HG02981 (cell line): ENCODE data around the gene RICTOR.

Experiments used
- ATAC-seq: cut with Tn5 transposase; IDR thresholded peaks from one replicate; pipeline ENCODE4 v1.9.1; 2021; ENCODE audit warnings: mild to moderate bottlenecking, moderate library complexity; ENCODE audit not compliant: unreplicated experiment

Gene RICTOR

DNA sequence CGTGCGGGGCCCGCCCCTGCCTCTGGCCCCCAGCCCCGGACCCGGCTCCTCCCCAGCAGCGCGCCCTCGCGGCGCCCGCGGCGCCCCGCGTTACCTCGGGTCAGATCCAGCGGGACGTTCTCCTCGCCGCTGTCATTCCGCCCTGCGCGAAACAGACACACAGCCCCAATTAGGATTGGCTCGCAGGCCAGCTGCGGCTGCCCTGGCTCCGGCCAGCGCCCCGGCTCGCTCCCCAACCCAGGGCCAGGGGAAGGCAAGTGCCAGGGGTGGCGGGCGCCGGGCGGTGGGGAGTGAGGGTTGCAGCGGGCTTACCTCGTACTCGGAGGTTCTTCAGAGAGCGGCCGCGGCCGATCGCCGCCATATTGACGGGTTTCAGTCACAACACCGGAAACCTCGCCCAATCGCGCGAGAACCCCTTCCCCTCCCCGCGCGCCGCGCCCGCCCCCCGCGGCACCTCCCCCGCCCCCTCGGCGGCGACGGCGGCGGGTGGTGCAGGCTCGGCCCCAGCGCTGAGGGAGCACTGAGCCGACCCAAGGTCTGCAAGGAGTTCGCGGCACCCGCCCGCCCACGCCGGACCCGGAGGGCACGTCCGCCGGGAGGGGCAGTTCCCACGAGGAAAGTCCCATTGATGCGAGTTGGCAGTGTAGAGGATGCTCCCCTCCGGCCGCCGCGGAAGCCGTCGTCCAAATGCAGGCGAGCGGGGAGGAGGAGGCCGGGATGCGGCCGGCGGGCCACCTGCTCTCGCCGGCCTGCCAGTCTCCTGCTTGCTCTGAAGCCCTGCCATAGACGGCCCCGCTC, at the start of gene RICTOR:
RICTOR (minus strand) TSS at position 383 of the 798 bp plus-strand sequence; CDS start at position 361, 22 bp downstream.
- ATAC-seq = peak; percentile 56

- no peak for ATAC-seq
These were observed 47.7 kb upstream of the RICTOR start for GRCh38 chr5:39121922-39122321.

DNA sequence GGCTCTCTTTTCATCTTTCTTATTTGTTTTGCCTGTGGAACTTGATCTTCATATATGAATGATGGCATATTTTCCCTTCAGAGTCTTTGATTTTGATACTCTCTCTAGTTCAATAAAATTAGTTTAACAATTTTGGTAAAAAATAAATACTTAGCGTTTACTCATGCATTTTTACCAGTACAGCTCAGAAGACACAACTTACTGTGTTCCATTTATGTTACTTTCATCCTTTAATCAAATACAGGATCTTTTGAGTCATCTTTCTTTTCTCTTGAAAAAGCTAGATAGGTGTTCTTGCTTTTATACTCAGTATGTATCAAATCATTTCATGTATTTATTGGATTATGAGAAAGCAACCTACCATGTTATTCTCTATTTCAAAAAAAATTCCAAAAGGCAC, 47.1 kb upstream of the RICTOR start:
- ATAC-seq = no peak

GRCh38 chr5:39120052-39120420, 45.8 kb upstream of the RICTOR start:
- ATAC-seq = no peak

DNA sequence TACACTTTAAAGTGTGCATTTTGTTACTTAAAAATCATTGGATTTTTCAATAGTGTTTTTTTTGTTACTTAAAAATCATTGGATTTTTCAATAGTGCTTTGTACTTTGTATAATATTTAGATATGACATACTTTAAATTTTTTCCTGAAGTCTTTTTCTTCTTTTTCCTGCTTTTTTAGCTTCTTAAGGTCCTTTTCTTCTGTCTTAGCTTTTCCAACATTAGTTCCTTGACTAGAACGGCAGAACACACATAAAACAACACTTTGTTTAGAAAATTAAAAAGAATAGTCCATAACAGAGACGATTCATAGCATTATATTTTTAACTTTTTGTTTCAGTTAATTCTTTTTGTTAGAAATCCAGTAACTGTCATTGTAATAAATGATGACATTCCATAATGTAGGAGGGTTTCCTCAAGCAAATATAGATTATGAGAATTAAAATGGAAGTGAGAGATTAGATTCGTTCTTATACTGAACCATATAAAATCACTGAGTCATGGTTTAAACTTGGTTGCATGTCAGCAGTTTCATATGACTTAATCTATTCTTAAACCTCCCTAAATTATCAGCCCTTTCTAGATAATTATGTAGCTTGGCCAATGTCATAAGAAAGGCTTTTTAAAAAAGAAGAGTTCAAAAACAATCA, 45.3 kb upstream of the RICTOR start:
- ATAC-seq = no peak

DNA sequence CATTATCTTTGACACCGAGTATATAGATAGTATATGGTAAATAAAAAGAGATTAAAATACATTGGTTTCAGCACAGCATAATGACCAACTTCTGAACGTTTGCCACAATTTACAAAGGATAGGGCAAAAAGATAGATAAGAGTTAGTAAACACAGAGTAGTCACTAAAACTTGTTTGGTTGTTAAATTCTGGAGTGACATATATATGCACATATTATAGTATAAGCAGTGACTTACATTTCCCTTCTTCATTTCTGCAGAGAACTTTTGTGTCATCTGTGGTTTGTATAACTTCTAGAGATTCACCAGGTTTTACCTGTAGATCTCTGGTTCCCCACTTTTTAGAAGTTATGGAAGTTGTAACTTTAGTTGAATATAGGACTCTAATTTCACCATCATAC, 44.4 kb upstream of the RICTOR start:
- ATAC-seq = no peak

GRCh38 chr5:39117401-39117800, 43.2 kb upstream of the RICTOR start:
- no peak for ATAC-seq

GRCh38 chr5:39116344-39117170, 42.4 kb upstream of the RICTOR start:
- no peak for ATAC-seq

GRCh38 chr5:39115644-39116343, 41.6 kb upstream of the RICTOR start:
- ATAC-seq = no peak

GRCh38 chr5:39114155-39114554, 40.0 kb upstream of the RICTOR start:
- no peak for ATAC-seq

DNA sequence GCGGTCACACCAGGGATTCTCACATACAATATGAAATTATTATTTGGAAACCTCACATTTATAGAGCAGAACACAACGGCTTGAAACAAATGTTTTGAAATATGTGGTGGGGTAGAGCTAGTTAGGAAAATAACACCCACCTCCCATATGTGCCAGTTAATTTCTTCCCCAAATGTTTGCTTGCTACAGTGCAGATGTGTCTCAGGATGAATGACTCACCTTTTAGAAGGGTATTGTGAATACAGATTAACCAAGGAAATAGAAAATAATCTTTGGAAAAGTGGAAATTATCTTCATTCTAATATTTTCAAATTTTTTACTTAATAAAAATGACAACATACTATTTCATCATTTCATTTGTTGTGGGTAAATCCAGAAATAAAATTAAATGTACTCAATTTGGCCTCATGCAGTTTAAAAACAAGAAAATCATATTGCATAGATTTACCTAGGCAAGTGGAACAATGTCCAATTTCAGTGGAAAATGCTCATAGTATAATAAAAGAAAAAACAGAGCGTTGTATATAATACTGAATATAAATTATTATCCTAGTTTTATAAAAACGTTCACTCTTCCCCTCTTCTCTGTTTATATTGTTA, 39.3 kb upstream of the RICTOR start:
- ATAC-seq = no peak

- no peak for ATAC-seq
These were observed 35.4 kb upstream of the RICTOR start for GRCh38 chr5:39109606-39110005.

DNA sequence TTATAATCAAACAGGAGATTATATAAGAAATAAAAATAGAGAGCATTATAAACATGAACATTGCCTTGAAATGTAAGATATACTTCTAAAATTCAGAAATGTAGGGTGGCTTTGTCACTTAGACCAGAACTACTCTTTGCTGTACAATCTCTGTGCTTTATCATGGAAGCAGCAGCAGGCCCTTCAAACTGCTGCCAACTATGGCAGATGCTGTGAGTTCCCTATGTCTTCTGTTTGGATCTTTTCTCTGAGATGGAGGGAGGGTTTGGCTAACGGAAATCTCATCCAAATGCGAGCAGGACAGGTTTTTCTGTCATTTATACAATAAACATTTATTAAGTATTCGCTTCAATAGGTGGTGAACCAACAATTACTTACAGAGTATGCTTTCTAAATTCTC, 34.8 kb upstream of the RICTOR start:
- no peak for ATAC-seq

- no peak for ATAC-seq
These were observed 33.2 kb upstream of the RICTOR start for GRCh38 chr5:39107350-39107749.

- no peak for ATAC-seq
These were observed 32.1 kb upstream of the RICTOR start for GRCh38 chr5:39106322-39106721.

DNA sequence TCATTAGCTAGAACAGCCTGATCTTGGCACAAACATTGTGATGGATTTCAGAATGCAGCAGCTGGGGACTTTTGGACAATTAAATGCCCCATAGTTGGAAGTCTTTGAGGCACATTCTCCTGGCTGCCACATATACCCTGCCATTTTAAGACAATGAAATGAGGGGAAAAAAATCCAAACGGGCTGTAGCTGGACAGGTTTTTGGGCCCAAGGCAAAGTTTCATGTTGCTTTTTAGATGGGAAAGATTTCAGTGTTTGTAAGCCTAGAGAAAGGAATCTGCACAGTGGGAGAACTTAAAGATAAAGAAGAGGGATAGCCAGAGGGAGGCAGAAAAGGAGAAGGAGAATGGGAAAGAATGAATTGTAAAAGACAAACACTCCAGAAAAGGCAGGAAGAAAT, 30.0 kb upstream of the RICTOR start:
- ATAC-seq = no peak

- ATAC-seq = no peak
These were observed 28.5 kb upstream of the RICTOR start for GRCh38 chr5:39102684-39103155.

GRCh38 chr5:39100851-39101396, 26.7 kb upstream of the RICTOR start:
- no peak for ATAC-seq

GRCh38 chr5:39100301-39100850, 26.2 kb upstream of the RICTOR start:
- no peak for ATAC-seq

GRCh38 chr5:39099831-39100230, 25.6 kb upstream of the RICTOR start:
- no peak for ATAC-seq
